Pons (tissue), 1 donor: Measurements from ENCODE around the gene EMP2.
"Not testable (repeated sequence)": the region's sequence is repeated elsewhere in the genome, so short reads cannot be mapped to it uniquely, and the experiment has no call there.

ENCODE experiments used
- DNase-seq: peaks from one replicate; pipeline ENCODE4 v3.0.0-alpha.2; 2016; ENCODE audit warnings: low spot score

The EMP2 gene

DNA sequence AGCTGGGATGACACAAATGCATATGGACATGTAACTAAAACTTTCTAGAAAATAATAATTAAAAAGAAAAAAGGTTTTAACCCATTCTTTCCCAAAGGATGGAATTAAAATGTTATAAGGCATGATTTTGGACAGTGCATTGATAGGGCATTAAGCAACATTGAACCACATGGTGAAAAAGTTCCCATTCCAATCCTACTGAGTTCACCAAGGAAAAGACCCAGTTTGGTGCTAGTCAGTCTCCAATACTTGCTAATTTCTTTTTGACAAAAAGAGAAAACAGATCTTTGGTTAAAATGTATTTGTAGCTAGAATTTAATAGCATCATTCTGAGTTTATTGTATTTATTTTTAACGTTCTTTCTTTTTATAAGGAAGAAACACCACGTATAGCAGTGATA lies 28.1 kb downstream of the EMP2 start:
- no peak for DNase-seq

DNA sequence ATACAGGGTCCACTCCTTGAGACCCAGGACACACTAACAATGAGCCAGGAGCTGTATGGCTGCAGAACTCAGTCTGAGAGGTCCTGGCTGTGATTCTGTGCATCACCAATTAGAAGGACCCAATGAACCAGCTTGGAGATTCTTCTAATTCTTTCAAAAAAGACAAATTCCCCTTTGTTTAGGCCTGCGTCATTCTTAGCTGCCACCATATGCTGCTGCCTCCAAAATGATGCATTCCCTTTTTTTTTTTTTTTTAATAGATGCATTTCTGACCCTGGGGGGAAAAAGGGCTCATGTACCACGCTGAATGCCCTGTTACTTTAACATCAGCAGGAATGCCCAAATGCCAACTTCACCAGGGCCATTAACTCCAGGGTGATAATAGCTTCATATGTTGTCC lies 28.5 kb downstream of the EMP2 start:
- DNase-seq, result no peak

DNA sequence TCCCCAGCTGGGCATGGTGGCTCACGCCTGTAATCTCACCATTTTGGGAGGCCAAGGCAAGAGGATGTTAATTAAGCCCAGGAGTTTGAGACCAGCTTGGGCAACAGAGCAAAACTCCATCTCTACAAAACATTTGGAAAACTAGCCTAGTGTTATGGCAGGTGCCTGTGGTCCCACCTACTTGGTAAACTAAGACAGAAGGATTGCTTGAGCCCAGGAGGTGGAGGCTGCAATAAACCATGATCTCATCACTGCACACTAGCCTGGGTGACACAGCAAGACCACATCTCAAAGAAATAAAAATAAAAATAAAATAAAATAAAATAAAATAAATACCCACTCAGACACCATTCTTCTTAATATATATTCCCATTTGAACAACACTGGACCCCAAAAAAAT lies 32.0 kb downstream of the EMP2 start:
- DNase-seq, result no peak

DNA sequence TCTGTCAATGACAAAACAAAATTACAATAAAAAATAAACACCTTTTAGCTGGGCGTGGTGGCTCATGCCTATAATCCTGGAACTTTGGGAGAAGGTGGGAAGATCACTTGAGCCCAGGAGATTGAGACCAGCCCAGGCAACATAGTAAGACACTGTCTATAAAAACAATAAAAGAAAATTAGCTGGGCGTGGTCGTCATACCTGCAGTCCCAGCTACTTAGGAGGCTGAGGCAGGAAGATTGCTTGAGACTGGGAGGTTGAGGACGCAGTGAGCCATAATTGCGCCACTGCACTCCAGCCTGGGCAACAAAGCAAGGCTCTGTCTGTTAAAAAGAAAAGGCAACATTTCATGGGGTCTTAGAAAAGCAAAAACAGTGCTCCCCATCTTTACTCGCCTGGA lies 32.7 kb downstream of the EMP2 start:
- no peak for DNase-seq

DNA sequence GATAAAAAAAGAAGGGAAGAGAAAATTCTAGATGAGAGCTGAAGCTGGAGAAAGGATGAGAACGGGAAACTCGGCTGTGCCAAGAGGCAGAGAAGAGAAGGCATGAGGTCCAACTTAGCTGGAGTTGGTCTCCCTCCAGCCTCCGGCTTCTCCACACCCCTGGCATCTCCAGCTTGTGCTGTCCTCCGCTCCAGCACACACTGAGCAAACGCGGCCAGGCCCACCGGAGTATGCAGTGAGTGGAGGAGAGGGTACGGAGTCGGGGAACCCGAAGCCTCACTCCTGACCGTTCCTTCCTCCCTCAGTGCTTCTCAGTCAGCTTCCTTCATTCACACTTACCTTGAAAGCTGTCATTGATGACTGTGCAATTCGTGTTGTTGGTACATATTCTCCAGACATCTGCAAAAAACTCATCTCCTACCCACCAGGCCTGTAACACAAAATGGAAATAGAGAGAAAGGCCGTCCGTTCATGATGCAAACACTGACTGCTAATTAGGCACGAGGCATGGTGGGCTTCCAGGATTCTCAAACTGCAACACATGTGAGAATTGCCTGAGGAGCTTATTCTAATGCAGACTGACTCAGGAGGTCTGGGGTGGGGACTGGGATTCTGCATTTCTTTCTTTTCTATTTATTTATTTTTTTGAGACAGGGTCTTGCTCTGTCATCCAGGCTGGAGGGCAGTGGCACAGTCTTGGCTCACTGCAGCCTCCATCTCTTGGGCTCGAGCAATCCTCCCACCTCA lies 37.0 kb downstream of the EMP2 start:
- DNase-seq, result no peak

DNA sequence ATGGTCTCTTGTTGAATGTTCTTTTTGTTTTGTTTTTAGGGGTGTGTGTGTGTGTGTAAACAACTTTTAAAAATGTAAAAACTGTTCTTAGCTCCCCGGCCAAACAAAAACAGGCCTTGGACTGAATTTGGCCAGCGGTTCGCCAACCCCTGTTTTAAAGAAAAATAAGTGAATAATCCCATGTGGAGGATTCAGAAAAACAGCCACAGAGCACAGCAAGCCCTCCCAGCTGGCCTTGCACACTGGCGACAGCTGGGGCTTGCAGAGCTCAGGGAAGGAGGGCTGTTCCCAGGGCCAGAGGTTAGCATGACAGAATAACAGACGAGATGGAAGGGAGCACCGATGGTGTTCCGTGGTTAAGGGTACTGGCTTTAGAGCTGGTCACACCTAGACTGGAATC lies 39.0 kb downstream of the EMP2 start:
- DNase-seq, result no peak

DNA sequence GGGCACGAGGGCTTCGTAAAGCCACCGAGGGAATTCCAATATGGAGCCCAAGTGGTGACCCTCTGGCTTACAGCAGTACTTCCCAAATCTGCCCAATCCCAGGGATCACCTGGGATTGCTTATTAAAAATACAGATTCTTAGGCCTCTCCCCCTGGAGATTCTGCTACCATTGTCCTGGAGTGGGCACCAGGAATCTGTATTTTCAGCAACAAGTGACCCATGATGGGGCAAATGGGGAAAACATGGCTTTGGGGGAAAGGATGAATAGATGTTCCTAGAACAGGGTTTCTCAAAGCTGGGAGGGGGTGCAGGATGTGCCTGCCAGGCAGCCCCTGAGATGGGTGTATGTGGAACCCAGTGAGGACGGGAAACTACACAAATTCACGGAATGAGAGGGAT lies 40.6 kb downstream of the EMP2 start:
- no peak for DNase-seq

DNA sequence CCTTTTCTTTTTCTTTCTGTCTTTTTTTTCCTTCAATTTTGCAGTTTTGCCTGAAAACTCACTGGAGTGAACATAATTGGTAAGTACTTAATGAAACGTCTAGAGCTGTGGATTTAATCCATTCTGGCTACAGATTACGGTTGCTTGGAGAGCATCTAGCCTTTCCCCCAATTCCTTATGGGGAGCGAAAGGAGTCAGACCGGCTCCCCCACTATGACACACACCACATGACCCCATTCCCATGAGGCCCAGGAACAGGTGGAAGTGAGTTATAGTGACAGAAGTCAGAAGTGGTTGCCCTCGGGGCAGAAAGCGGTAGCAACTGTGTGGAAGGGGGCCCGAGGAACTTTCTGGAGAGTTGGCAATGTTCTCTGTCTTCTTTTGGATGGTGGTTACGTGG lies 41.2 kb downstream of the EMP2 start:
- DNase-seq, result no peak

DNA sequence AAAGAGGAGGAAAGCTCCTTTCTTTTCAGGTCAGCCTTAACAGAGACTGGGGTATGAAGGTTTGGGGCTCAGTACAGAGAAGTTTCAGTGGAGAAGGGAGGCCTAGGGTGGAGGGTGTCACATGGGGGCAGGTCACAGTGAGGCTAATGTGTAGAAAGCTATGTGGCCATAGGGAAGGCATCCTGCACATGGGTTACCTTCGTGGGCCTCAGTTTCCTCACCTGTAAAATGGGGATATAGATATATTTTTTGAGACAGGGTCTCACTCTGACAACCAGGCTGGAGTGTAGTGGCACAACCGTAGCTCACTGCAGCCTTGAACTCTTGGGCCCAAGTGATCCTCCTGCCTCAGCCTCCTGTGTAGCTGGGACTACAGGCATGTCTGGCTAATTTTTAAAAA lies 41.8 kb downstream of the EMP2 start:
- no peak for DNase-seq

DNA sequence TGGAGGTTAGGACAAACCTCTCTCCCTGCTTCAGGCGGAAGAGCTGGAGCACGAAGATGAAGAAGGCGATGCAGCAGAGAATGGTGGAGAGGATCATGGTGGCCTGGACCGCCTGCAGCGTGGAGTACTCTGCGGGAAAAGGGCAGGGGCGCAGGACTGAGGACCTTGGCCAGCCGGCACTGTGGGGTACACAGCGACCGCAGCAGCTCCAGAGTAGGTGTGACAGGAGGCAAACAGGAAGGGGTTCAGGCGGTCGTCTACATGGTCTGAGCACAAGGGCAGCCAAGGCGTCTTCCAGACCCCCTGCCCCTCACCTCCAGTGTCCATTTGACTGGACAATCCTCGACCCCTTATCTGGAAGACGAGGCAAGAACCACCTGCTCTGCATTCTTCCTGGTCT lies 42.5 kb downstream of the EMP2 start:
- DNase-seq, result no peak

DNA sequence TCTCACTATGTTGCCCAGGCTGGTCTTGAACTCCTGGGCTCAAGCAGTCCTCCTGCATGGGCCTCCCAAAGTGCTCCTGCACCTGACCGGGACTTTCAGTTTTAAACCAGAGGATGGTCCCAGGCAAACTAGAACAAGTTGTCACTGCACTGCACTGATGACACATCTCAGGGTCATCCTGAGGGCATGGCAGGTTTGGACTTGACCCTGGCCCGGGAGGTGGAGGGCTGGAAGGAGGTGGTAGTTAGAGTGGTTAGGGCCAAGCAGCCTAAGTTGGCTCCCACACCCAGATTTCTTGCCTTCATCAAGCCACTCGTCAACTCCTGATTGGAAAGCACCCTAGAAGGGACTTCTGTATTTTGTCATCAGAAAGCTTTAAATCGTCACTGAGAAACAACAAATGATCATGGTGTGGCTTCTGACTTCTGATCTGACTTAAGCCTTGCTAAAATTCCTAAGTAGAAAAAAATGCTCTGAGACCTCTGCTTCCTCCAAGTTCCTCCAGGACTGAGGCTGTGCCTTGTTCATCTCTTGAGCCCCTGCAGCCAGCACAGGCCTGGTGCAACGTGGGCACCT lies 43.5 kb downstream of the EMP2 start:
- DNase-seq, result no peak

DNA sequence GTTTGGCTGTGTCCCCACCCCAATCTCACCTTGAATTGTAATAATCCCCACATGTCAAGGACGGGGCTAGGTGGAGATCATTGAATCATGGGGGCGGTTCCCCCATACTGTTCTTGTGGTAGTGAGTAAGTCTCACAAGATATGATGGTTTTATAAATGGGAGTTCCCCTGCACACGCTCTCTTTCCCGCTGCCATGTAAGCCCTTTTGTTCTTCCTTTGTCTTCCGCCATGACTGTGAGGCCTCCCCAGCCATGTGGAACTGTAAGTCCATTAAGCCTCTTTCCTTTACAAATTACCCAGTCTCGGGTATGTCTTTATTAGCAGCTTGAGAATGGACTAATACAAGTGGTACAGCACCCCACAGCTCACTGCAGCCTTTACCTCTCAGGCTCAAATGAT lies 44.1 kb downstream of the EMP2 start:
- DNase-seq, result not testable (repeated sequence)

DNA sequence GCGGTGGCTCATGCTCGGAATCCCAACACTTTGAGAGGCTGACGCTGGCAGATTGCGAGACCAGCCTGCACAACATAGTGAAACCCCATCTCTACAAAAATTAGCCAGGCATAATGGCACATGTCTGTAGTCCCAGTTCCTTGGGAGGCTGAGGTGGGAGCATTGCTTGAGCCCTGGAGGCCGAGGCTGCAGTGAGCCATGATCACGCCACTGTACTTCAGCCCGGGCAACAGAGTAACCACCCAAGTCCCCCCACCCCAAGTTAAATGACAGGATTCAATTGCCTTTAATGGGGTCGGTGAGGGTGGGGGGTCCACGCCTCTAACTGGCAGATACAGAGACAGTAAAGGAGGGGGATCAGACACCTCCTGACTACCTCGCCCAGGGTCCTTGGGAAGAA lies 44.9 kb downstream of the EMP2 start:
- DNase-seq, result no peak

DNA sequence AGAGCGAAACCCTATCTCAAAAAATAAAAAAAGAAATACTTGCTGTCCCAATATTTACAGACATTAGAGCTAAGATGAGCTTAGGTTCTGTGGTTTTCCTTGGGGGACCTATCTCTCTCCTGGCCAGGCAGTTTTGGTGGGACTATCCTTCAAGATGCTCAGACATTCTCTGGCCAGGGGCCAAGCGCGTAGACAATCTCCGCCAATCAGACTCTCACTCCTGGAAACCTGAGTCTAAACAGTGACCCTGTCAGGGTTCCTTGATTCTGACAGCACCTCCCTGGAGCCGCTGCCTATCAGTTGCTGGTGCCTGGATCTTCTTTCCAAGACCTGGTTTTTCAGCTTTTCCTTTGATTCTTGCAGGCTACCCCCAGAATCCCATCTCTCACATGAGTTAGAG lies 45.6 kb downstream of the EMP2 start:
- DNase-seq, result no peak

DNA sequence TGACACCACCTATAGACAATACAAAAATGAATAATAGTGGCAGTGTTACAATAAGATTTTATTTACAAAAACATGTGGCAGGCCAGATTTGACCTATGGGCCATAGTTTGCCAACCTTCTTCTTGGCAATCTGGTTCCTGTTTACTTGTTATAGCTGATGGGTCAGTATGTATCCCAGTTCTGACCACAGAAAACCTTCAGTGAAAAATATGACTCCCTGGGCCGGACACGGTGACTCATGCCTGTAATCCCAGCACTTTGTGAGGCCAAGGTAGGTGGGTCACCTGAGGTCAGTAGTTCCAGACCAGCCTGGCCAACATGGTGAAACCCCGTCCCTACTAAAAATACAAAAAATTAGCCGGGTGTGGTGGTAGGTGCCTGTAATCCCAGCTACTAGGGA lies 46.8 kb downstream of the EMP2 start:
- not testable (repeated sequence) for DNase-seq

DNA sequence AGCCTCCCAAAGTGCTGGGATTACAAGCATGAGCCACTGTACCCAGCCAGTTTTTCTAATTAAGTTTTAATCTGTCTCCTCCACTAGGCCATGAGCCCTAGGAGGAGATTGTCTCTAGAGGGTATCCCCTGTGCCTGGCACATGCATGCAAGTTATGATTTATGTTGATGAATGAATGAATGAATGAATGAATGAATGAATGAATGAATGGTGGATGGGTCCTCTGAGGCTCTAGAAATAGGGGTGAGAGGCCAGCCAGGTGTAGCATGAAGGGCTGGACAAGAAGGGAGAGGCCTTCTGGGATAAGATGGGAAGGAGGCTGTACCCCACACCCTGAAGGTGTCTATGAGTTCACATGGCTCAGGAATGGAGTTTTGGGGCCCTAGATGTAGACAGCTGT lies 48.8 kb downstream of the EMP2 start:
- no peak for DNase-seq

DNA sequence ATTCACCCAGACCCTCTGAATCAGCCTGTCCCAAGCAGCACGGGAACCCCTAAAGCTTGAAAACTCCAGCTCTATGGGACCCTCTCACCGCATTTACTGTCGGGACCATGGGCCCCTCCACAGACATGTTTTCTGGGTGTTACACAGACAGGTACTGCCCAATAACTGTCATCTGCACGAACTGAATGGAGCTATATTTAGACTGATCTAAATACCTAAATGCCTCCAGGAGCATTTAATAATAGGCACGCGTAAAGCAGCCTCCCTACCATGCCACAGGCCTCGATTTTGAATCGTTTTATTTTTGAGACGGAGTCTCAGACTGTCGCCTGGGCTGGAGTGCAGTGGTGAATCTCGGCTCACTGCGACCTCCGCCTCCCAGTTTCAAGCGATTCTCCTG lies 49.7 kb downstream of the EMP2 start:
- no peak for DNase-seq

DNA sequence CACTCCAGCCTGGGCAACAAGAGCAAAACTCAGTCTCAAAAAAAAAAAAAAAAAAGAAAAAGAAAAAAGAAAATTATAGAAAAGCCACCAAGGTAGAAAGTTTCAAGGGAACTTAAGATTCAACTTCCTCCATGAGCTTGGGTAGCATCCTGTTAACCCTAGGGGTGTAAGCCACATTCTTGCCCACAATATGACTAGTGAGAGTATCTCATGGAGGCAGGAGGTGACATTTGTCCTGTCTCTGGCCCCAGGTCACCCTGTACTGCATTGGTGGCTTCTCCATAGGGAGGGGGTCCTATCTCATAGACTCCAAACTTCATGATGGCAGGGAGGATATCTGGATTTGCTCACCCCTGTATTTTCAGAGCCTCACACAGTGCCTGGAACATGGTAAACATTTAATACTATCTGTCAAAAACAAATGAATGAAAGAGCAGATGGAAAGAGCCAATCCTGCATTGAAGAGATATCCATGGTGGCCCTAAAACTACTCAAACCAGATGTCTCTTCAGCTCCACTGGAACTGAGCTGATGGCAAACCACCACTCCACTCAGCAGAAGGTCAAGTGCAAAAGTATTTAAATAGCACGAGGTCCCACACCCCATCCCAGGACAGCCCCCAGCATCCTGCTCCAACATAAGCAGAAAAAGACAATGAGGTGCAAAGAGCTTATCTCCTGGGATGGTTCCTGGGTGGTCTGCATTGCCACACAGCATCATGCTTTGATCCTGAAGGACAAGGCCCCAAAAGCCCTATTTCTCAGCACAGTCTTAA lies 50.3 kb downstream of the EMP2 start:
- no peak for DNase-seq

DNA sequence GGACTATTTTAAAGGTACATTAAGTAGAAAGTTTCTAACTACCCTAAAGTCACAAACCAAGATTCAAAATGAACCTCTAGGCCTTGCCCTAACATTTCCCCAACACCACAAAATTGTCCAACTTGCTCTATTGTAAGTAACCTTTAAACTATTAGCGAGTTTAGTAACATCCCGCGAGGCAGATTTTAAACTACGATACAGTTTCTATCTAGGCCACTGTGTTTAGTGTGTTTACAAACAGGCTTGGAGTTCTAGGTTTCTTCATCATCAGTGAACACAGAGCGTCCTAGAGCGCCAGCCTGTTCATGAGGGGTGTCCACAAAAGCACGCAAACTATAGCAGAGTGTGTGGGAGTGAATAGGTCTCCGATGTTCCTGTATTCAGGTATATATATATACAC lies 51.8 kb downstream of the EMP2 start:
- no peak for DNase-seq

DNA sequence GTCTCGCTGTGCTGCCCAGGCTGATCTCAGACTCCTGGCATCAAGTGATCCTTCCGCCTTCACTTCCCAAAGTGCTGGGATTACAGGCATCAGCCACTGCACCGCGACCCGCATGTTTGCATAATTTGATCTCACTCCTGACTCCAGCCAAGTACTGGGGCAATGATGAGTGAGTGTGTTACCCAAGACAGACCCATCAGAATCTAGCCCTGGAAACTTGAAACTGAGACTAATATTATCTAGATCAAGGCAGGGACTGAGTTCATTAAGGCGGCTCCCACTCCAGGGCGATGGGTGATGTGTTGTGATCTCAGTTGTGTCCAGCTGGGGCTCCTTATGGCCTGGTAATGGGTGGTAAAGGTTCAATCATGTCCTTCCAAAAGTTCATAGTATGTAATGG lies 53.4 kb downstream of the EMP2 start:
- DNase-seq, result no peak

DNA sequence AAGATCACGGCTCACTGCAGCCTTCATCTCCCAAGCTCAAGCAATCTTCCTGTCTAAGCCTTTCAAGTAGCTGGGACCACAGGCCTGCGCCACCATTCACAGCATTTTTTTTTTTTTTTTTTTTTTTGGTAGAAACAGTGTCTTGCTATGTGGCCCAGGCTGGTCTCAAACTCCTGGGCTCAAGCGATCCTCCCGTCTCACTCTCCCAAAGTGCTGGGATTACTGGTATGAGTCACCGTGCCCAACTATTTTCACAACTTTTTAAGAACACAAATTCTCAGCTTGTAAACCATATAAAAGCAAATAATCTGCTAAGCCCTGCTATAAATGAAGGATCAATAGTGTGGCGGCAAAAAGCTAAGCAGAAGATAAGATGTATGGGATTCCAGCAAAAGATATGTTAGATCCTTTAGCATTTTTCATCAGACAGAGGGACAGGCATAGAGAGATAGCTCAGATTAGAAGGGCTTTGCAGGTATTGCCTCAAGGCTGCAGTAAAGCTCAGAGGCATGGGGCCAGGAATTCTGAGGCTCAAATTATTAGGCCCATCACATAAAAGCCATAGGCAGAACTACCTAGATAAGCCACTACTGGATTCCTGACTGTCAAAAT lies 55.1 kb downstream of the EMP2 start:
- no peak for DNase-seq

DNA sequence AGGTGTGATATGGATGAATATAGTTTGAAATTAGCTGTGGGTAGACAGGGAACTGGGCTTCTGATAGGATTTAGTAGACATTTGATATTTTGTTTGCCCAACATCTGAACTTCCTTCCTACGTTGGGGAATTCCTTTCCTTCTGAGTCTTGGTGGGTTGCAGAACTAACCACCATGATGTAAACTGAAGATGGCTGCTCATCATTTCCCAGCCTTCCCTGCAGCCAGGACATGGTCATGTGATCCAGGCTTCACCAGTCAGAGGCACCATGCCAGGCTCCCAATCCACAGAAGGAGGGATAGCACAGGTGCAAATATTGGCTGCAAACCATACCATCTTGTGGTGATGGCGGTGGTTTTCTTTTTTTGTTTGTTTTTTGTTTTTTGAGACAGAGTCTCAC lies 57.4 kb downstream of the EMP2 start:
- DNase-seq, result no peak

DNA sequence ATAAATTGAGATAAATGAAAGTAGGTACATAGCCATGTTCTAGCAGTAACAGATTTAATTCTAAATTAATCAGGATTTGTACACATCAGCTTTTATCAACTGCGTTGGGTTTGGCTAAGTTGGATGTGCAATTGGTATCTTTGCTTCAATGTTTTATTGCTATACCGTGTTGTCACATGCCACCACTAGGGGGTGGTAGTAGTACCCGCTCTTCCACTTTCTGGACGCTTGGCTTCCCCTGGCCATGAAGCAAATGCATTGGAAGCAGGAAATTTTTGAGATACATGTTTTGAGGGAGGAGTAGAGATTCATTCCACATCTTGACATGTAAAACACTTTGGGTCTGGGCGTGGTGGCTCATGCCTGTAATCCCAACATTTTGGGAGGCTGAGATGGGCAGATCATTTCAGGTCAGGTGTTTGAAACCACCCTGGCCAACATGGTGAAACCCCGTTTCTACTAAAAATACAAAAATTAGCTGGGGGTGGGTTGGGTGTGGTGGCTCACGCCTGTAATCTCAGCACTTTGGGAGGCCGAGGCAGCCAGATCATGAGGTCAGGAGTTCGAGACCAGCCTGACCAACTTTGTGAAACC lies 58.6 kb downstream of the EMP2 start:
- DNase-seq, result peak; percentile 47
